Mucosa of stomach (tissue), 1 donor: ENCODE data around the gene S100A16.

Source experiments
- H3K27me3 ChIP-seq: one replicate; pipeline ENCODE4 v1.7.0; 2013; ENCODE audit warnings: mild to moderate bottlenecking, low read length; ENCODE audit not compliant: control insufficient read depth, insufficient read depth
- H3K36me3 ChIP-seq: one replicate; pipeline ENCODE4 v1.7.0; 2013; ENCODE audit warnings: low read length; ENCODE audit not compliant: control insufficient read depth, insufficient read depth
- H3K4me1 ChIP-seq: one replicate; pipeline ENCODE4 v1.7.0; 2013; ENCODE audit warnings: mild to moderate bottlenecking, low read length; ENCODE audit not compliant: control insufficient read depth, insufficient read depth
- H3K4me3 ChIP-seq: one replicate; pipeline ENCODE4 v1.7.0; 2013; ENCODE audit warnings: low read length
- H3K9ac ChIP-seq: one replicate; pipeline ENCODE4 v1.7.0; 2013; ENCODE audit warnings: mild to moderate bottlenecking, low read length, moderate library complexity
- H3K9me3 ChIP-seq: one replicate; pipeline ENCODE4 v1.7.0; 2013; ENCODE audit warnings: mild to moderate bottlenecking, low read length, moderate library complexity; ENCODE audit not compliant: control insufficient read depth
- donor health status: Pancreatic carcinoma.

Gene S100A16

DNA sequence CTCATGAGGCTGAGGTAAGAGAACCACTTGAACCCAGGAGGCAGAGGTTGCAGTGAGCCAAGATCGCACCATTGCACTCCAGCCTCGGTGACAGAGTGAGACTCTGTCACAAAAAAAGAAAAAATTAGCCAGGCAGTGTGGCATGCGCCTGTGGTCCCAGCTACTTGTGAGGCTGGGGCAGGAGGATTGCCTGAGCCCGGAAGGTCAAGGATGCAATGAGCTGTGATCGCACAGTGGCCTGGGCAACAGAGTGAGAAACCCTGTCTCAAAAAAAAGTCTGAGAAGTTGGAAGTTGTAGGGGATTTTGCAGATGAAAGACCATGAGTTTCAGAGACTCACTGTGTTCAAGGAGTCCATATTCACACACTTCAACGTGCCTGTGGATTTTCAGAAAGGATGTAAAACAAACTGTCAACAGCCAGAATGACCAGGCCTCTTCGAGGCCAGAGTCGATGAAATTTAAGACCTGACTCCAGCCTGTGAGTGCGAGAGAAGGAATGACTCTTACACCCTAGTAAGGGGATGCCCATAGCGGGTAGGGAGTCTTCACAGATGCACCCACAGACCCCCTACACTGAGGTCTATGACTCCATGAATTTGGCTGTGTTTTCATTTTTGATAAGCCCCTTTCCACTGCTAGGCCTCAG is 12.2 kb upstream of the S100A16 start:
- Histone ChIP-seq H3K9me3 (no peaks in the 10 kb centered on the region), H3K27me3 (no peaks in the 10 kb centered on the region), H3K4me1 (peaks cover 23% of the 10 kb centered on the region), H3K9ac (no peak overlapping the region), H3K4me3 (no peak overlapping the region), H3K36me3 (no peaks in the 10 kb centered on the region)

DNA sequence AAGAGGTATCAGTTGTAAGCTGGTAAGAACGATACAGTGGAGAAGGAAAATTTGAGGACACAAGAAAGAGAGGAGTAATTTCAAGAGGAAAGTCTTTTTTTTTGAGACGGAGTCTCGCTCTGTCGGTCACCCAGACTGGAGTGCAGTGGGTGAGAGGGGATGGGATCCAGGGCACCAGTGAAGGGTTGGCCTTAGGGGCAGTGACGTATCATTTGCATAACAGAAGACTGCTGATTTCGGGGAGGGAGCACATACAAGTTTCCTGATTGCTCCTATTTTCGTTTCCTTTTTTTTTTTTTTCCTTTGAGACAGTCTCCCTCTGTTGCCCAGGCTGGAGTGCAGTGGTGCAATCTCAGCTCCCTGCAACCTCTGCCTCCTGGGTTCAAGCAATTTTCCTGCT is 10.2 kb upstream of the S100A16 start:
- Histone ChIP-seq H3K9ac (no peak overlapping the region), H3K4me1 (peaks cover 22% of the 10 kb centered on the region), H3K9me3 (no peaks in the 10 kb centered on the region), H3K4me3 (no peak overlapping the region), H3K36me3 (no peaks in the 10 kb centered on the region), H3K27me3 (no peaks in the 10 kb centered on the region)

DNA sequence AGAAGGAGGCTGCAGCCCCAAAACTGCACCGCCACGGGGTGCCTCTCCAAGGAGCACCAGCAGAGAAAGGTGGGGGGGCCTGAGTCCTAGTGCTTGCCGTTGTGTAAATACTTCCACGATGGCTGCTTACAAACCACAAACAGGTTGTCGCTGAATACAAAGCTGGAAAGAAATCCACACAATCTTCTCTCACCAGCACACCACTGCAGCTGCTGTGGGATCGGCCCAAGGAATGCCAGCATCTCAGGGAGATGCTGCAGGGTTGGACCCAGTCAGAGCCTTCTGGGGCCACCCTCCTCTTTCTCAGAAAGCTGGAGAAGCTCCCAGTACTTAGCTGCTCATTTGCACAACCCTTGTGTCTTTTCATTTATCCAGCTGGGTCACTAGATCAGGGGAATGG is 6.2 kb upstream of the S100A16 start:
- Histone ChIP-seq H3K9ac (no peak overlapping the region), H3K27me3 (no peaks in the 10 kb centered on the region), H3K4me3 (no peak overlapping the region), H3K9me3 (no peaks in the 10 kb centered on the region), H3K4me1 (peaks cover 37% of the 10 kb centered on the region), H3K36me3 (no peaks in the 10 kb centered on the region)

DNA sequence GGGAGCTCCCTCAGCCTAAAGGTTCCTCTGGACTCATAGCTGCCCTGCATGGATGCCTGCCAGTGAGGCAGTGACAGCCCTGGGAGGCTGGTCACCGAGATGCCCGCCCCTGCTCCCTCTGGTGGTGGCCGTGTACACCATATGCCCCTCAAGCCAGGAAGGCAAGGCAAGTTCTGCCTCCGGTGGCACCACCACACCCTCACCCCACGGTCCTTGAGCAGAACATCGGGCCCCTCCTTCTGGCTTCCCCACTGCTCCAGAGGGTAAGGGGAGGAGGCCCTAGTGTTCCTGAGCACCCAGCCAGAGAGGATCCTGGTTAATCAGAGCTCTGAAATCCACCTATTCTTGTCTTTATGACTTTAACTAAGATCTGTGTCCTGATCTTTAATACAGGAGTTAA is 4.7 kb upstream of the S100A16 start:
- no peaks in the 10 kb centered on the region for H3K9me3 ChIP-seq
- no peaks in the 10 kb centered on the region for H3K36me3 ChIP-seq
- peaks cover 49% of the 10 kb centered on the region for H3K4me1 ChIP-seq
- H3K27me3 ChIP-seq, result no peaks in the 10 kb centered on the region
- H3K9ac ChIP-seq, result no peak overlapping the region
- no peak overlapping the region for H3K4me3 ChIP-seq

GRCh38 chr1:153616917-153617311 is 4.0 kb upstream of the S100A16 start:
- Histone ChIP-seq H3K9ac (no peak overlapping the region), H3K4me1 (peaks cover 49% of the 10 kb centered on the region), H3K9me3 (no peaks in the 10 kb centered on the region), H3K36me3 (no peaks in the 10 kb centered on the region), H3K27me3 (no peaks in the 10 kb centered on the region), H3K4me3 (no peak overlapping the region)

DNA sequence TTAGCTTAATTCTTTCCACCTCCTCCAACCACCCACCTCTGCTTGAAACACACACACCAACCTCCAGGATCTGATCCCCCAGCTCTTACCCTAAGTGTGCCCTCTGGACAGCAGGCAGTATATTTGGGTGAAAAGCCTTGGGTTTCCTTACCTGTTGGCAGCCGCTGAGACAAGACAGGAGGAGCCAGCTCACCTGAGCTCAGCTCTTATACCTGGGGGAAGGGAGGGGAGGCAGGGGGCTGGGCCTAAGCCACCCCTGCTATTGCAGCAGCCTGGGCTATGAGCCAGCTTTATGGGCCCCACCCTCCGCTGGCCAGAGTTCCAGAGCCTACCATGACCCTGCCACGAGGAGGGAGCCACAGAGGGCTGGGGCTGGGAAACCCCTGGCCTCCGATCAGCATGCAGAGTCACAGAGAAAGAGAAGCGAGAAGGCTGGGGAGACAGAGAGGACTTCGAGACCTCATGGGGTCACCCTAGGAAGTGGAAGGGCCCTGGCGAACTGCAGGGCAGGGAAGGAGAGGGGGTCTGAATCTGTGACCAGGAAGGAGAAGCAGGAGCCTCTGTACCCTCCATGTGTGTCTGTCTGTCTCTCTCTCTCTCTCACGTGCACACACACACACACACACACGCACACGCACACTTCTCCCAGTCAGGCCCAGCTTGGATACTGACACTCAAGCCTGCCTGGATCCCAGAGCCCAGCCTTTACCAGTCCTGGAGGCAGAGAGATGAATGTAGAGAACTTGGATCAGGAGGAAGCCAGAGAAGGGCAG is 3.4 kb upstream of the S100A16 start, which contains the start of gene S100A14:
TSS of gene S100A14 (minus strand) at position 182 of the 773 bp plus-strand sequence. CDS start 467 bp downstream, outside the sequence.
- peak within 1 kb of the TSS; percentile 60 for H3K4me3 ChIP-seq
- peaks cover 52% of the 10 kb centered on the region for H3K4me1 ChIP-seq
- H3K9ac ChIP-seq, result peak within 1 kb of the TSS; percentile 95

GRCh38 chr1:153615406-153615805 is 2.5 kb upstream of the S100A16 start:
- Histone ChIP-seq H3K9me3 (no peaks in the 10 kb centered on the region), H3K4me3 (peak overlapping the region; percentile 60), H3K4me1 (peaks cover 59% of the 10 kb centered on the region), H3K27me3 (no peaks in the 10 kb centered on the region), H3K9ac (peak overlapping the region; percentile 95), H3K36me3 (no peaks in the 10 kb centered on the region)

More for the DNA sequence above, 3.4 kb upstream of the S100A16 start, which contains the start of gene S100A14:
- no peaks in the 10 kb centered on the region for H3K36me3 ChIP-seq
- no peaks in the 10 kb centered on the region for H3K27me3 ChIP-seq
- no peaks in the 10 kb centered on the region for H3K9me3 ChIP-seq

GRCh38 chr1:153614906-153615305 is 2.0 kb upstream of the S100A16 start:
- H3K9ac ChIP-seq, result peak overlapping the region; percentile 95

DNA sequence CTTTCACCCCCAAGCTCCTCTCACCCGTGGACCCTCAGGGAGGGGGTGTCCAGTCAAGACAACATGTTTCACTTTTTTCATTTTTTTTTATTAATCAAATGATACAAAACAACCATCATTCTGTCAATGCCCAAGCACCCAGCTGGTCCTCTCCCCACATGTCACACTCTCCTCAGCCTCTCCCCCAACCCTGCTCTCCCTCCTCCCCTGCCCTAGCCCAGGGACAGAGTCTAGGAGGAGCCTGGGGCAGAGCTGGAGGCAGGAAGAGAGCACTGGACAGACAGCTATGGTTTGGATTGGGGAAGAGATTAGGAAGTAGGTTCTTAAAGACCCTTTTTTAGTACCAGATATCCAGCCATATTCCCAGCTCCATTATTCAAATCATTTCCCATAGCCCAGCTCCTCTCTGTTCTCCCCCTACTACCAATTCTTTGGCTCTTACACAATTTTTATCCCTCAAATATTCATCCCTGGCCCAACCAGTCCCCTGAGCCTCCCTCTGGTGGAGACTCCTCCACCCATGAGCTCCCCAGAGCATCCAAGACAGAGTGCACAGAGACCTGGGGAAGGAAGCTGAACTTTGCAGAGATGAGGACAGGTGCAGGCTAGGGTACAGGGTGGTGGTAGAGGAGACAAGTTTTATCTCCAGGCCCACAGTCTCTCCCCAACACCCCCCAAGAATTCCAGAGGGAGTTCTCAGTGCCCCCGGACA is 1.4 kb upstream of the S100A16 start:
- no peaks in the 10 kb centered on the region for H3K27me3 ChIP-seq
- no peaks in the 10 kb centered on the region for H3K36me3 ChIP-seq
- peak overlapping the region; percentile 95 for H3K9ac ChIP-seq
- no peak overlapping the region for H3K4me3 ChIP-seq
- H3K4me1 ChIP-seq, result peaks cover 70% of the 10 kb centered on the region
- H3K9me3 ChIP-seq, result no peaks in the 10 kb centered on the region

More at GRCh38 chr1:153614906-153615305, 2.0 kb upstream of the S100A16 start:
- Histone ChIP-seq H3K27me3 (no peaks in the 10 kb centered on the region), H3K9me3 (no peaks in the 10 kb centered on the region), H3K4me3 (peak overlapping the region; percentile 60), H3K4me1 (peaks cover 64% of the 10 kb centered on the region), H3K36me3 (no peaks in the 10 kb centered on the region)

GRCh38 chr1:153613406-153613805 is 469 bp upstream of the S100A16 start:
- Histone ChIP-seq H3K36me3 (no peaks in the 10 kb centered on the region), H3K9me3 (no peaks in the 10 kb centered on the region), H3K9ac (peak overlapping the region; percentile 98), H3K27me3 (no peaks in the 10 kb centered on the region), H3K4me3 (no peak overlapping the region), H3K4me1 (peaks cover 79% of the 10 kb centered on the region)

- Histone ChIP-seq H3K4me3 (peak overlapping the region; percentile 75), H3K27me3 (no peaks in the 10 kb centered on the region), H3K9ac (peak overlapping the region; percentile 98), H3K36me3 (no peaks in the 10 kb centered on the region), H3K9me3 (no peaks in the 10 kb centered on the region), H3K4me1 (peaks cover 75% of the 10 kb centered on the region)
Measured at GRCh38 chr1:153612111-153612754, 704 bp downstream of the S100A16 start.
